Glutamatergic neuron (in vitro differentiated cells): Measurements from ENCODE around the gene IMMP1L. TPM values are rescaled to one million over a fixed set of nuclear protein-coding genes. Genes with fewer than 3 reads are reported as not detected.

Source experiments
- DNase-seq: peaks from one replicate; pipeline ENCODE4 v3.0.0; 2022
- H3K27ac Mint-ChIP-seq: one replicate; pipeline ENCODE4 v1.8.0; 2020; ENCODE audit warnings: mild to moderate bottlenecking, mixed read lengths, inconsistent platforms; ENCODE audit not compliant: unreplicated experiment
- H3K27me3 Mint-ChIP-seq: one replicate; pipeline ENCODE4 v1.8.0; 2020; ENCODE audit warnings: mild to moderate bottlenecking, moderate library complexity, mixed read lengths, inconsistent platforms; ENCODE audit not compliant: unreplicated experiment
- H3K36me3 Mint-ChIP-seq: one replicate; pipeline ENCODE4 v1.8.0; 2020; ENCODE audit warnings: mild to moderate bottlenecking, mixed read lengths, inconsistent platforms; ENCODE audit not compliant: unreplicated experiment
- H3K4me1 Mint-ChIP-seq: one replicate; pipeline ENCODE4 v1.8.0; 2020; ENCODE audit warnings: mild to moderate bottlenecking, low read depth, mixed read lengths, inconsistent platforms; ENCODE audit not compliant: unreplicated experiment
- H3K4me3 Mint-ChIP-seq: one replicate; pipeline ENCODE4 v1.8.0; 2020; ENCODE audit warnings: mild to moderate bottlenecking, mixed read lengths, inconsistent platforms; ENCODE audit not compliant: unreplicated experiment
- H3K9me3 Mint-ChIP-seq: one replicate; pipeline ENCODE4 v1.8.0; 2020; ENCODE audit warnings: mild to moderate bottlenecking, moderate library complexity, mixed read lengths, inconsistent platforms; ENCODE audit not compliant: unreplicated experiment
- long read RNA-seq: library from polyadenylated mRNA; unstranded; transcript quantifications from one replicate; pipeline ENCODE4 v2.0.0, GENCODE V29; 2020; ENCODE audit not compliant: unreplicated experiment
- total RNA-seq: library from RNA; stranded (reverse); fragmentation: NEBNext Ultra II Directional; extraction: Animal tissue kit (Norgen Biotek cat#: 25700); gene quantifications from one replicate; pipeline ENCODE4 v1.2.1, GENCODE V29; 2021; ENCODE audit not compliant: unreplicated experiment
- TF ChIP-seq, protein P1 (sequence below): fragments of 200-600 bp; sonication (generic); IDR thresholded peaks from one replicate; pipeline ENCODE4 v1.5.0; 2021; ENCODE audit not compliant: partially characterized antibody, unreplicated experiment

Gene IMMP1L
- 34.3 TPM for total RNA-seq
- long read RNA-seq, transcript IMMP1L-213 (3 exons, 314 nt), result major isoform, 8 of 17 reads
- long read RNA-seq, partial matches to known transcripts, result 0 of 17 reads
- long read RNA-seq, other reads (novel, unspliced or antisense), result 5 of 17 reads

- H3K27ac Mint-ChIP-seq, result peak within 1 kb of the TSS; percentile 100
- H3K4me3 Mint-ChIP-seq, result peak within 1 kb of the TSS; percentile 98
- peaks cover 6% of the 10 kb centered on the region for H3K9me3 Mint-ChIP-seq
- TF ChIP-seq, protein P1, sequence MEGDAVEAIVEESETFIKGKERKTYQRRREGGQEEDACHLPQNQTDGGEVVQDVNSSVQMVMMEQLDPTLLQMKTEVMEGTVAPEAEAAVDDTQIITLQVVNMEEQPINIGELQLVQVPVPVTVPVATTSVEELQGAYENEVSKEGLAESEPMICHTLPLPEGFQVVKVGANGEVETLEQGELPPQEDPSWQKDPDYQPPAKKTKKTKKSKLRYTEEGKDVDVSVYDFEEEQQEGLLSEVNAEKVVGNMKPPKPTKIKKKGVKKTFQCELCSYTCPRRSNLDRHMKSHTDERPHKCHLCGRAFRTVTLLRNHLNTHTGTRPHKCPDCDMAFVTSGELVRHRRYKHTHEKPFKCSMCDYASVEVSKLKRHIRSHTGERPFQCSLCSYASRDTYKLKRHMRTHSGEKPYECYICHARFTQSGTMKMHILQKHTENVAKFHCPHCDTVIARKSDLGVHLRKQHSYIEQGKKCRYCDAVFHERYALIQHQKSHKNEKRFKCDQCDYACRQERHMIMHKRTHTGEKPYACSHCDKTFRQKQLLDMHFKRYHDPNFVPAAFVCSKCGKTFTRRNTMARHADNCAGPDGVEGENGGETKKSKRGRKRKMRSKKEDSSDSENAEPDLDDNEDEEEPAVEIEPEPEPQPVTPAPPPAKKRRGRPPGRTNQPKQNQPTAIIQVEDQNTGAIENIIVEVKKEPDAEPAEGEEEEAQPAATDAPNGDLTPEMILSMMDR, result no peak
- peak; percentile 92 for DNase-seq
- no peaks in the 10 kb centered on the region for H3K36me3 Mint-ChIP-seq
- peaks cover 5% of the 10 kb centered on the region for H3K4me1 Mint-ChIP-seq
- H3K27me3 Mint-ChIP-seq, result no peaks in the 10 kb centered on the region
Measured at GRCh38 chr11:31509429-31510345, at the start of gene IMMP1L, which contains the start of gene ELP4. IMMP1L (minus strand) TSS chr11:31509622; CDS start chr11:31463276, 46,346 bp downstream. ELP4 (plus strand) TSS chr11:31509767; CDS start chr11:31509785, 18 bp downstream.

- no peak for DNase-seq
Measured at GRCh38 chr11:31558001-31558400, 48.6 kb upstream of the IMMP1L start.

GRCh38 chr11:31555938-31556337, 46.5 kb upstream of the IMMP1L start:
- H3K4me3 Mint-ChIP-seq, result no peak overlapping the region
- H3K9me3 Mint-ChIP-seq, result no peaks in the 10 kb centered on the region
- no peaks in the 10 kb centered on the region for H3K36me3 Mint-ChIP-seq
- no peak for DNase-seq
- H3K27ac Mint-ChIP-seq, result no peak overlapping the region
- H3K4me1 Mint-ChIP-seq, result no peaks in the 10 kb centered on the region
- no peaks in the 10 kb centered on the region for H3K27me3 Mint-ChIP-seq
- TF ChIP-seq, protein P1, result no peak

More at GRCh38 chr11:31558001-31558400, 48.6 kb upstream of the IMMP1L start:
- Mint-ChIP-seq H3K4me1 (peaks cover under 1% of the 10 kb centered on the region), H3K9me3 (no peaks in the 10 kb centered on the region), H3K36me3 (no peaks in the 10 kb centered on the region), H3K27me3 (no peaks in the 10 kb centered on the region), H3K4me3 (no peak overlapping the region), H3K27ac (no peak overlapping the region)
- TF ChIP-seq, protein P1, result no peak

DNA sequence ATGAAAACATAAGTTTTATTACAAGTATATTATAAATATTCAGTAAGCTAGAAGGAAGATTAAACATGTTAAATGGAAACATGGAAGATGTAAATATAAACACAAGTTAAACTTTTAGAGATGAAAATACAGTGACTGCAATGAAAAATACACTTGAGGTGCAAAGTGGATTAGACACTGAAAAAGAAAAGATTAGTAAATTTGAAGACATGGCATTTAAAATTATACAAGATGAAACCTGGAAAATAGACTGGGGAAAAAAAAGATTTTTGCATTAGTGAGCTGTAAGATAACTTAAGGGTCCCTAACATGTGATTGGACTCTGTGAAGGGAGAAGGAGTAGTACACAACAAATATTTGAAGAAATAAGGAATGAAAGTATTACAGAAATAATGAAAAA, 33.4 kb upstream of the IMMP1L start:
- Mint-ChIP-seq H3K27ac (no peak overlapping the region), H3K4me3 (no peak overlapping the region), H3K27me3 (peaks cover 2% of the 10 kb centered on the region), H3K9me3 (peaks cover 3% of the 10 kb centered on the region), H3K4me1 (no peaks in the 10 kb centered on the region), H3K36me3 (peaks cover 27% of the 10 kb centered on the region)
- DNase-seq, result no peak
- TF ChIP-seq, protein P1, result no peak

- H3K27me3 Mint-ChIP-seq, result peaks cover 3% of the 10 kb centered on the region
- TF ChIP-seq, protein P1, result no peak
- H3K4me3 Mint-ChIP-seq, result no peak overlapping the region
- DNase-seq, result no peak
- no peaks in the 10 kb centered on the region for H3K9me3 Mint-ChIP-seq
- no peaks in the 10 kb centered on the region for H3K4me1 Mint-ChIP-seq
- H3K36me3 Mint-ChIP-seq, result no peaks in the 10 kb centered on the region
- no peak overlapping the region for H3K27ac Mint-ChIP-seq
Measured at GRCh38 chr11:31535479-31535878, 26.1 kb upstream of the IMMP1L start.
